GM12892 (cell line): ENCODE data around the gene TBX3.

Source experiments
- POLR2A ChIP-seq: IDR thresholded peaks from 2 replicates; pipeline ENCODE4 v1.6.1; 2011; ENCODE audit warnings: low read depth, low read length, control low read depth
- POLR2AphosphoS5 ChIP-seq: IDR thresholded peaks from 2 replicates; pipeline ENCODE4 v1.6.1; 2011; ENCODE audit warnings: low read depth, low read length, control low read depth

- no peak for TF ChIP-seq POLR2AphosphoS5
- TF ChIP-seq POLR2A = no peak
These were observed 16.3 kb downstream of the TBX3 start for GRCh38 chr12:114667669-114668150.
